Globus pallidus (tissue), 1 donor: Measurements from ENCODE around the gene MUC6.

Experiments used
- DNase-seq: peaks from one replicate; pipeline ENCODE4 v3.0.0-alpha.2; 2015; ENCODE audit warnings: low spot score

MUC6 gene

GRCh38 chr11:965206-965775 is 71.2 kb downstream of the MUC6 start:
- DNase-seq = no peak

- no peak for DNase-seq
Measured at GRCh38 chr11:963852-964251, 72.7 kb downstream of the MUC6 start.
